ENCODE measurements around the gene RFX1.
"Not testable (repeated sequence)": the region's sequence is repeated elsewhere in the genome, so short reads cannot be mapped to it uniquely, and the experiment has no call there.

The RFX1 gene

GRCh38 chr19:14039181-14039580, 33.1 kb upstream of the RFX1 start:
- in situ Hi-C loops (cut with HindIII; ENCODE audit: low sequenced_read_pairs), result no loop called here
- no peak for DNase-seq (ENCODE audit: low read depth, low spot score)
- H3K4me3 ChIP-seq (ENCODE audit: low read depth, low read length), result no peak overlapping the region
- TF ChIP-seq, protein P1, sequence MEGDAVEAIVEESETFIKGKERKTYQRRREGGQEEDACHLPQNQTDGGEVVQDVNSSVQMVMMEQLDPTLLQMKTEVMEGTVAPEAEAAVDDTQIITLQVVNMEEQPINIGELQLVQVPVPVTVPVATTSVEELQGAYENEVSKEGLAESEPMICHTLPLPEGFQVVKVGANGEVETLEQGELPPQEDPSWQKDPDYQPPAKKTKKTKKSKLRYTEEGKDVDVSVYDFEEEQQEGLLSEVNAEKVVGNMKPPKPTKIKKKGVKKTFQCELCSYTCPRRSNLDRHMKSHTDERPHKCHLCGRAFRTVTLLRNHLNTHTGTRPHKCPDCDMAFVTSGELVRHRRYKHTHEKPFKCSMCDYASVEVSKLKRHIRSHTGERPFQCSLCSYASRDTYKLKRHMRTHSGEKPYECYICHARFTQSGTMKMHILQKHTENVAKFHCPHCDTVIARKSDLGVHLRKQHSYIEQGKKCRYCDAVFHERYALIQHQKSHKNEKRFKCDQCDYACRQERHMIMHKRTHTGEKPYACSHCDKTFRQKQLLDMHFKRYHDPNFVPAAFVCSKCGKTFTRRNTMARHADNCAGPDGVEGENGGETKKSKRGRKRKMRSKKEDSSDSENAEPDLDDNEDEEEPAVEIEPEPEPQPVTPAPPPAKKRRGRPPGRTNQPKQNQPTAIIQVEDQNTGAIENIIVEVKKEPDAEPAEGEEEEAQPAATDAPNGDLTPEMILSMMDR (IDR thresholded peaks at IDR 0.05; ENCODE audit: low read depth, low read length), result no peak

DNA sequence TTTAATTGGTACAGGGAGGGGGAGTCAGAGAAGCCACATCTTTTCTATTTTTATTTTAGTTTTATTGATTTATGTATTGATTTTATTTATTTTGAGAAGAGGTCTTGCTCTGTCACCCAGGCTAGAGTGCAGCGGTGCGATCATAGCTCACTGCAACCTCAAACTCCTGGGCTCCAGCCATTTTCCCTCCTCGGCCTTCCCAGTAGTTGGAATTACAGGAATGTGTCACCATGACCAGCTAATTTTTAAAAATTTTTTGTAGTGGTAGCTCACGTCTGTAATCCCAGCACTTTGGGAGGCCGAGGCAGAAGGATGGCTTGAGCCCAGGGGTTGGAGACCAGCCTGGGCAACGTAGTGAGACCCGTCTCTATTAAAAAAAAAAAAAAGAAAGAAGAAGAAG, 29.6 kb upstream of the RFX1 start:
- DNase-seq (ENCODE audit: low read depth, low spot score), result no peak
- in situ Hi-C loops (cut with HindIII; ENCODE audit: low sequenced_read_pairs), result no loop called here
- no peak overlapping the region for H3K4me3 ChIP-seq (ENCODE audit: low read depth, low read length)
- TF ChIP-seq, protein P1 (IDR thresholded peaks at IDR 0.05; ENCODE audit: low read depth, low read length), result no peak

DNA sequence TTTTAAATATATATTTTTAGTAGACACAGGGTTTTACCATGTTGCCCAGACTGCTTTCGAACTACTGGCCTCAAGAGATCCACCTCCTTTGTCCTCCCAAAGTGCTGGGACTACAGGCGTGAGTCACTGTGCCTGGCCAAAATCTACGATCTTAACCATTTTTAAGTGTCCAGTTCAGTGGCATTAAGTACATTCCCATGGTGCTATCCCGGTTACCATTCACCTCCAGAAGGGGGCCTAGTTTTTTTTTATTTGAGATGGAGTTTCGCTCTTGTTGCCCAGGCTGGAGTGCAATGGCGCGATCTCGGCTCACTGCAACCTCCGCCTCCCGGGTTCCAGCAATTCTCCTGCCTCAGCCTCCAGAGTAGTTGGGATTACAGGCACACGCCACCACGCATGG, 29.0 kb upstream of the RFX1 start:
- not testable (repeated sequence) for H3K4me3 ChIP-seq (ENCODE audit: low read depth, low read length); DNase-seq (ENCODE audit: low read depth, low spot score)

DNA sequence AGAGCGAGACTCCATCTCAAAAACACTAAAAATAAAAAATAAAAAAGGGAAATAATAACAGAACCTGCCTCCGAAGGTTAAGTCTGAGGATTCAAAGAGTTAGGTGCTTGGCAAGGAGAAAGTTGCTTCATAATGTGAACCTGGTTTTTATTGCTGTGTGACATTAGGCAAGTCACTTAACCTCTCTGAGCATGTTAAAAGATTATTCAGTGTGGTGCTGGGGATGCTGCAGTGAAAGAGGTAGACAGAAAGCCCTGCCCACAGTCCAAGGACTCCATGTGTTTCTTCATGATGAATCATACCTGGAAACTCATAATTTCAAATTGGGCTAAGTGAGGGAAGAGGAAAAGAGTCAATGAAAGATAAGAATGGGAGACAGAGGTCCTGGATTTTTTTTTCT, 27.8 kb upstream of the RFX1 start:
- in situ Hi-C loops (cut with HindIII; ENCODE audit: low sequenced_read_pairs), result no loop called here
- TF ChIP-seq, protein P1 (IDR thresholded peaks at IDR 0.05; ENCODE audit: low read depth, low read length), result no peak
- no peak overlapping the region for H3K4me3 ChIP-seq (ENCODE audit: low read depth, low read length)
- no peak for DNase-seq (ENCODE audit: low read depth, low spot score)

More for the DNA sequence above, 29.0 kb upstream of the RFX1 start:
- in situ Hi-C loops (cut with HindIII; ENCODE audit: low sequenced_read_pairs), result not testable (repeated sequence)
- TF ChIP-seq, protein P1 (IDR thresholded peaks at IDR 0.05; ENCODE audit: low read depth, low read length), result peak; percentile 10

GRCh38 chr19:14031719-14032480, 25.8 kb upstream of the RFX1 start, which contains the start of gene IL27RA:
Gene IL27RA (plus strand): TSS chr19:14031762. CDS start chr19:14031873, 111 bp downstream.
- TF ChIP-seq, protein P1 (IDR thresholded peaks at IDR 0.05; ENCODE audit: low read depth, low read length), result peak; percentile 83
- H3K4me3 ChIP-seq (ENCODE audit: low read depth, low read length), result peak within 1 kb of the TSS; percentile 56
- in situ Hi-C loops (cut with HindIII; ENCODE audit: low sequenced_read_pairs), result no loop called here
- DNase-seq (ENCODE audit: low read depth, low spot score), result peak; percentile 30

GRCh38 chr19:14030997-14031718, 25.0 kb upstream of the RFX1 start:
- in situ Hi-C loops (cut with HindIII; ENCODE audit: low sequenced_read_pairs), result no loop called here
- DNase-seq (ENCODE audit: low read depth, low spot score), result no peak
- TF ChIP-seq, protein P1 (IDR thresholded peaks at IDR 0.05; ENCODE audit: low read depth, low read length), result no peak
- H3K4me3 ChIP-seq (ENCODE audit: low read depth, low read length), result peak overlapping the region; percentile 56
